Panc1 (cell line): ENCODE results near the gene KNSTRN. TPM values are rescaled to one million over a fixed set of nuclear protein-coding genes. Genes with fewer than 3 reads are reported as not detected.
A peak's percentile ranks its signal among the peaks of the same experiment; 100 is the strongest.

Experiments
- ATAC-seq: fragments of 200-7000 bp; cut with Tn5 transposase; 2 replicates; pipeline ENCODE4 v1.9.1; 2020; ENCODE audit warnings: mild to moderate bottlenecking, moderate library complexity
- BruUV-seq: library from RNA; stranded (reverse); fragments of 400-500 nt; replicated peaks from 2 replicates; lab custom pipeline; 2021; lab: Mats Ljungman, UMichigan
- CTCF ChIA-PET: fragments of 300-600 bp; sonication (Branson Sonifier 250); formaldehyde crosslinking; loops from one replicate; lab custom pipeline; 2022; ENCODE audit warnings: antibody characterized with exemption; lab: Charles Lee
- POLR2A ChIA-PET: fragments of 300-600 bp; sonication (Branson Sonifier 250); formaldehyde crosslinking; loops from one replicate; lab custom pipeline; 2022; ENCODE audit warnings: antibody characterized with exemption; lab: Charles Lee
- DNase-seq: peaks from one replicate; pipeline ENCODE4 v3.0.0-alpha.2; 2010; ENCODE audit warnings: low read depth, low spot score
- H3K27ac ChIP-seq: 2 replicates; pipeline ENCODE4 v1.5.1; 2011; ENCODE audit warnings: mild to moderate bottlenecking, low read length, inconsistent platforms
- H3K27me3 ChIP-seq: fragments of 200-500 bp; sonication (Bioruptor generic); 2 replicates; pipeline ENCODE4 v1.6.0; 2014; ENCODE audit warnings: low read length, inconsistent platforms; ENCODE audit not compliant: control insufficient read depth, insufficient read depth
- H3K36me3 ChIP-seq: fragments of 200-500 bp; sonication (Bioruptor generic); 2 replicates; pipeline ENCODE4 v1.5.1; 2014; ENCODE audit warnings: inconsistent platforms, mild to moderate bottlenecking, low read length, moderate library complexity; ENCODE audit not compliant: control insufficient read depth, insufficient read depth
- H3K4me1 ChIP-seq: 2 replicates; pipeline ENCODE4 v1.5.1; 2011; ENCODE audit warnings: inconsistent platforms, mild to moderate bottlenecking, low read length, moderate library complexity; ENCODE audit not compliant: control insufficient read depth, insufficient read depth
- H3K4me3 ChIP-seq, 2 experiments: 2 replicates each; pipeline ENCODE4 v1.5.1; 2011 to 2012; ENCODE audit warnings: low read depth in 2 of 2, low read length in 2 of 2, mild to moderate bottlenecking in 2 of 2, inconsistent platforms in 1 of 2, moderate library complexity in 1 of 2
- H3K9me3 ChIP-seq: fragments of 200-500 bp; sonication (Bioruptor generic); 2 replicates; pipeline ENCODE4 v1.5.1; 2014; ENCODE audit warnings: low read depth, mild to moderate bottlenecking, inconsistent platforms, low read length, moderate library complexity; ENCODE audit not compliant: control insufficient read depth, insufficient read depth
- CTCF ChIP-seq: fragments of 450-650 bp; IDR thresholded peaks from 2 replicates; pipeline ENCODE4 v1.5.1; 2017; ENCODE audit warnings: mild to moderate bottlenecking
- POLR2AphosphoS5 ChIP-seq: IDR thresholded peaks from 2 replicates; pipeline ENCODE4 v1.6.1; 2012; ENCODE audit warnings: mild to moderate bottlenecking, low read depth, low read length, moderate library complexity
- REST ChIP-seq, 2 experiments: IDR thresholded peaks; 2 replicates each; pipeline ENCODE4 v1.6.1; 2011 to 2012; ENCODE audit warnings: low read depth in 2 of 2, control low read depth in 1 of 2, low read length in 1 of 2, mild to moderate bottlenecking in 1 of 2, moderate library complexity in 1 of 2; ENCODE audit not compliant: insufficient read depth in 1 of 2
- SIN3A ChIP-seq: IDR thresholded peaks from 2 replicates; pipeline ENCODE4 v1.6.1; 2012; ENCODE audit warnings: low read depth, mild to moderate bottlenecking, low read length, moderate library complexity, borderline replicate concordance; ENCODE audit not compliant: insufficient read depth
- TCF7L2 ChIP-seq: IDR thresholded peaks from 2 replicates; pipeline ENCODE4 v1.6.1; 2011; ENCODE audit warnings: mild to moderate bottlenecking, low read depth, low read length, inconsistent platforms
- in situ Hi-C: cut with HindIII; loops from 2 replicates; pipeline ENCODE4 v1.10.0; 2016; ENCODE audit warnings: low sequenced_read_pairs, low pct_unique_long_range_greater_than_20kb
- intact Hi-C: fragments of 100-400 bp; cut with micrococcal nuclease; formaldehyde crosslinking; loops from one replicate; pipeline ENCODE4 v1.10.0; 2022; ENCODE audit not compliant: unreplicated experiment
- total RNA-seq: library from RNA; stranded (reverse); gene quantifications from one replicate; pipeline ENCODE4 v1.2.1, GENCODE V29; 2021; ENCODE audit not compliant: unreplicated experiment

Gene KNSTRN
- total RNA-seq, 1 experiment from 2014 or later, result 74.6 TPM

- ChIA-PET POLR2A (interaction anchor here (0.6 kb wide), 1 partner anchor 288 kb away, joined by 3 read pairs; no protein-coding TSS in a partner anchor), CTCF (interaction anchor here (0.6 kb wide), 1 partner anchor 22 kb away, joined by 4 read pairs; no protein-coding TSS in a partner anchor)
- BruUV-seq, result no TSS peak
- Histone ChIP-seq H3K4me3 (no peak overlapping the region), H3K9me3 (no peaks in the 10 kb centered on the region), H3K4me1 (no peaks in the 10 kb centered on the region), H3K36me3 (peaks cover 6% of the 10 kb centered on the region), H3K27ac (no peak overlapping the region), H3K27me3 (no peaks in the 10 kb centered on the region)
- no peak for ATAC-seq
- in situ Hi-C loops (no loop called here), intact Hi-C loops (no loop called here)
- TF ChIP-seq CTCF, result no peak
- TF ChIP-seq REST (IDR thresholded peaks at IDR 0.05; ENCODE audit: insufficient read depth in 1 of 2, low read depth in 2 of 2, low read length in 1 of 2), result no peak
- TF ChIP-seq TCF7L2, result no peak
- no peak for TF ChIP-seq POLR2AphosphoS5
- TF ChIP-seq SIN3A, result no peak
- DNase-seq, result no peak
Observed at GRCh38 chr15:40397688-40398412, 15.3 kb downstream of the KNSTRN start.

- POLR2A ChIA-PET, result no interaction called here
- TF ChIP-seq POLR2AphosphoS5 (no peak), SIN3A (no peak), REST (IDR thresholded peaks at IDR 0.05; ENCODE audit: insufficient read depth in 1 of 2, low read depth in 2 of 2, low read length in 1 of 2) (no peak), TCF7L2 (no peak), CTCF (no peak)
- intact Hi-C loops (no loop called here), in situ Hi-C loops (no loop called here)
- no peak for DNase-seq
- H3K36me3 ChIP-seq, result peaks cover under 1% of the 10 kb centered on the region; the same call in 1 of the 2 replicates
- no peaks in the 10 kb centered on the region for H3K9me3 ChIP-seq
- H3K27me3 ChIP-seq, result no peaks in the 10 kb centered on the region
- no peaks in the 10 kb centered on the region for H3K4me1 ChIP-seq
- H3K27ac ChIP-seq, result no peak overlapping the region
- no peak overlapping the region for H3K4me3 ChIP-seq
- BruUV-seq, result no TSS peak
- 0 out of 2 replicates have a peak, but pooled peaks have one; percentile 37 for ATAC-seq
- CTCF ChIA-PET, result no interaction called here
Observed at GRCh38 chr15:40398413-40398873, 15.9 kb downstream of the KNSTRN start.
